Neural cell (in vitro differentiated cells): Measurements from ENCODE around the gene CPOX. TPM values are rescaled to one million over a fixed set of nuclear protein-coding genes. Genes with fewer than 3 reads are reported as not detected.

ENCODE experiments used
- H2AFZ ChIP-seq: fragments of 200-600, 300-800 bp; sonication (generic), shearing (Covaris generic); 2 replicates; pipeline ENCODE4 v1.6.0; 2014; ENCODE audit warnings: low read depth, mild to moderate bottlenecking, antibody characterized with exemption, low read length, moderate library complexity
- H3F3A ChIP-seq: fragments of 200-600 bp; shearing (Covaris generic); 2 replicates; pipeline ENCODE4 v1.6.1; 2016; ENCODE audit warnings: mild to moderate bottlenecking, moderate library complexity, mixed read lengths, antibody characterized with exemption, low read length; ENCODE audit not compliant: insufficient read depth, poor library complexity, severe bottlenecking
- H3K27ac ChIP-seq: fragments of 200-600, 300-800 bp; sonication (generic), shearing (Covaris generic); 2 replicates; pipeline ENCODE4 v1.5.1; 2014; ENCODE audit warnings: mild to moderate bottlenecking, low read length, moderate library complexity
- H3K27me3 ChIP-seq: fragments of 300-800, 200-600 bp; sonication (generic), shearing (Covaris generic); 2 replicates; pipeline ENCODE4 v1.6.0; 2014; ENCODE audit warnings: mild to moderate bottlenecking, low read depth, low read length, moderate library complexity; ENCODE audit not compliant: insufficient read depth
- H3K36me3 ChIP-seq: fragments of 300-800, 200-600 bp; sonication (generic), shearing (Covaris generic); 2 replicates; pipeline ENCODE4 v1.5.1; 2014; ENCODE audit warnings: mild to moderate bottlenecking, antibody characterized with exemption, low read length, moderate library complexity; ENCODE audit not compliant: insufficient read depth
- H3K4me2 ChIP-seq: fragments of 300-800, 200-600 bp; sonication (generic), shearing (Covaris generic); 2 replicates; pipeline ENCODE4 v1.6.0; 2014; ENCODE audit warnings: mild to moderate bottlenecking, low read length
- H3K4me3 ChIP-seq: fragments of 300-800, 200-600 bp; sonication (generic), shearing (Covaris generic); 2 replicates; pipeline ENCODE4 v1.5.1; 2014; ENCODE audit warnings: mild to moderate bottlenecking, low read length, moderate library complexity
- H3K79me2 ChIP-seq: fragments of 200-600 bp; shearing (Covaris generic); replicated peaks from 2 replicates; pipeline ENCODE4 v1.6.0; 2014; ENCODE audit warnings: mild to moderate bottlenecking, low read length, moderate library complexity; ENCODE audit not compliant: insufficient read depth
- H3K9ac ChIP-seq: fragments of 300-800, 200-600 bp; sonication (generic), shearing (Covaris generic); 2 replicates; pipeline ENCODE4 v1.6.1; 2016; ENCODE audit warnings: mild to moderate bottlenecking, low read length, mixed read lengths
- H3K9me2 ChIP-seq: fragments of 200-600 bp; shearing (Covaris generic); 2 replicates; pipeline ENCODE4 v1.6.1; 2016; ENCODE audit warnings: mild to moderate bottlenecking, low read length, mixed read lengths; ENCODE audit not compliant: insufficient read depth
- H3K9me3 ChIP-seq: fragments of 200-600, 300-800 bp; sonication (generic), shearing (Covaris generic); 2 replicates; pipeline ENCODE4 v1.6.1; 2016; ENCODE audit warnings: mild to moderate bottlenecking, mixed run types, low read length, moderate library complexity, mixed read lengths
- H4K20me1 ChIP-seq: fragments of 200-600 bp; shearing (Covaris generic); 2 replicates; pipeline ENCODE4 v1.6.1; 2016; ENCODE audit warnings: mild to moderate bottlenecking, mixed run types; ENCODE audit not compliant: insufficient read depth
- EP300 ChIP-seq: fragments of 450-650 bp; conservative IDR thresholded peaks from 2 replicates; pipeline ENCODE4 v1.6.1; 2014; ENCODE audit warnings: antibody characterized with exemption, mild to moderate bottlenecking, moderate library complexity; ENCODE audit not compliant: poor library complexity, severe bottlenecking
- EZH2 ChIP-seq: fragments of 200-600, 300-800 bp; shearing (Covaris generic), sonication (generic); IDR thresholded peaks from 2 replicates; pipeline ENCODE4 v1.6.1; 2014; ENCODE audit warnings: antibody characterized with exemption, low read length, borderline replicate concordance, mild to moderate bottlenecking; ENCODE audit not compliant: insufficient read depth, poor library complexity, severe bottlenecking
- MXI1 ChIP-seq: fragments of 450-650 bp; conservative IDR thresholded peaks from 2 replicates; pipeline ENCODE4 v1.6.1; 2014; ENCODE audit warnings: antibody characterized with exemption, mild to moderate bottlenecking; ENCODE audit not compliant: poor library complexity, severe bottlenecking
- POLR2AphosphoS5 ChIP-seq: IDR thresholded peaks from 2 replicates; pipeline ENCODE4 v1.6.1; 2012
- RAD21 ChIP-seq: fragments of 450-650 bp; conservative IDR thresholded peaks from 2 replicates; pipeline ENCODE4 v1.6.1; 2014; ENCODE audit warnings: antibody characterized with exemption, mild to moderate bottlenecking, moderate library complexity
- SMC3 ChIP-seq: fragments of 450-650 bp; conservative IDR thresholded peaks from 2 replicates; pipeline ENCODE4 v1.6.1; 2014; ENCODE audit warnings: antibody characterized with exemption, mild to moderate bottlenecking, moderate library complexity; ENCODE audit not compliant: poor library complexity
- TAF1 ChIP-seq: IDR thresholded peaks from 2 replicates; pipeline ENCODE4 v1.6.1; 2012; ENCODE audit warnings: low read depth
- polyA plus RNA-seq: library from polyadenylated mRNA; depleted of rRNA; stranded (reverse); fragments of >200 nt; gene quantifications from 2 replicates; pipeline ENCODE4 v1.2.3, GENCODE V29; 2014
- TF ChIP-seq, protein P1 (sequence below): IDR thresholded peaks from 2 replicates; pipeline ENCODE4 v1.6.1; 2012; ENCODE audit warnings: borderline replicate concordance
- TF ChIP-seq, protein P2 (sequence below): fragments of 450-650 bp; IDR thresholded peaks from 2 replicates; pipeline ENCODE4 v1.5.1; 2014; ENCODE audit warnings: antibody characterized with exemption, mild to moderate bottlenecking, moderate library complexity; ENCODE audit not compliant: poor library complexity, severe bottlenecking

The CPOX gene
- polyA plus RNA-seq, 1 donor from 2014 or later: 37.4 TPM

DNA sequence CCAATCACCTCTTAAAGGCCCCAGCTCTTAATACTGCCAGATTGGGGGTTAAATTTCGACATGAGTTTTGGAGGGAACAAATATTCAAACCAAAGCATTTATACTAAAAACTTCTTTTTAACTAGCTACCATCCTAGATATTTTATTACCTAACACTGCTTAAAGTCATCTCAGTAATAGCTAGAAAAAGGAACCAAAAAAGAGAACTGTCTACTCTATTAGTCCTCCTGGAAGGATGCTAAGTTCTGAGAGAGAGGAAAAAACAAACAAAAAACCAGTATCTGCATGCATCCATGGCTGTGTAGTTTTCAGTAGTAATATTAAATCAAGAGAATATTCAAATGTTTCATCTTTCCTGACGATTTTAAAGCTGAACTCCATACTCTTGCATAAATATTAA is 5.8 kb downstream of the CPOX start:
- TF ChIP-seq EZH2: no peak
- TF ChIP-seq, protein P1, sequence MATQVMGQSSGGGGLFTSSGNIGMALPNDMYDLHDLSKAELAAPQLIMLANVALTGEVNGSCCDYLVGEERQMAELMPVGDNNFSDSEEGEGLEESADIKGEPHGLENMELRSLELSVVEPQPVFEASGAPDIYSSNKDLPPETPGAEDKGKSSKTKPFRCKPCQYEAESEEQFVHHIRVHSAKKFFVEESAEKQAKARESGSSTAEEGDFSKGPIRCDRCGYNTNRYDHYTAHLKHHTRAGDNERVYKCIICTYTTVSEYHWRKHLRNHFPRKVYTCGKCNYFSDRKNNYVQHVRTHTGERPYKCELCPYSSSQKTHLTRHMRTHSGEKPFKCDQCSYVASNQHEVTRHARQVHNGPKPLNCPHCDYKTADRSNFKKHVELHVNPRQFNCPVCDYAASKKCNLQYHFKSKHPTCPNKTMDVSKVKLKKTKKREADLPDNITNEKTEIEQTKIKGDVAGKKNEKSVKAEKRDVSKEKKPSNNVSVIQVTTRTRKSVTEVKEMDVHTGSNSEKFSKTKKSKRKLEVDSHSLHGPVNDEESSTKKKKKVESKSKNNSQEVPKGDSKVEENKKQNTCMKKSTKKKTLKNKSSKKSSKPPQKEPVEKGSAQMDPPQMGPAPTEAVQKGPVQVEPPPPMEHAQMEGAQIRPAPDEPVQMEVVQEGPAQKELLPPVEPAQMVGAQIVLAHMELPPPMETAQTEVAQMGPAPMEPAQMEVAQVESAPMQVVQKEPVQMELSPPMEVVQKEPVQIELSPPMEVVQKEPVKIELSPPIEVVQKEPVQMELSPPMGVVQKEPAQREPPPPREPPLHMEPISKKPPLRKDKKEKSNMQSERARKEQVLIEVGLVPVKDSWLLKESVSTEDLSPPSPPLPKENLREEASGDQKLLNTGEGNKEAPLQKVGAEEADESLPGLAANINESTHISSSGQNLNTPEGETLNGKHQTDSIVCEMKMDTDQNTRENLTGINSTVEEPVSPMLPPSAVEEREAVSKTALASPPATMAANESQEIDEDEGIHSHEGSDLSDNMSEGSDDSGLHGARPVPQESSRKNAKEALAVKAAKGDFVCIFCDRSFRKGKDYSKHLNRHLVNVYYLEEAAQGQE: no peak
- TF ChIP-seq POLR2AphosphoS5: no peak
- no peak for TF ChIP-seq MXI1
- no peak for TF ChIP-seq EP300
- no peak for TF ChIP-seq RAD21
- TF ChIP-seq TAF1: no peak
- no peak for TF ChIP-seq SMC3
- TF ChIP-seq, protein P2, sequence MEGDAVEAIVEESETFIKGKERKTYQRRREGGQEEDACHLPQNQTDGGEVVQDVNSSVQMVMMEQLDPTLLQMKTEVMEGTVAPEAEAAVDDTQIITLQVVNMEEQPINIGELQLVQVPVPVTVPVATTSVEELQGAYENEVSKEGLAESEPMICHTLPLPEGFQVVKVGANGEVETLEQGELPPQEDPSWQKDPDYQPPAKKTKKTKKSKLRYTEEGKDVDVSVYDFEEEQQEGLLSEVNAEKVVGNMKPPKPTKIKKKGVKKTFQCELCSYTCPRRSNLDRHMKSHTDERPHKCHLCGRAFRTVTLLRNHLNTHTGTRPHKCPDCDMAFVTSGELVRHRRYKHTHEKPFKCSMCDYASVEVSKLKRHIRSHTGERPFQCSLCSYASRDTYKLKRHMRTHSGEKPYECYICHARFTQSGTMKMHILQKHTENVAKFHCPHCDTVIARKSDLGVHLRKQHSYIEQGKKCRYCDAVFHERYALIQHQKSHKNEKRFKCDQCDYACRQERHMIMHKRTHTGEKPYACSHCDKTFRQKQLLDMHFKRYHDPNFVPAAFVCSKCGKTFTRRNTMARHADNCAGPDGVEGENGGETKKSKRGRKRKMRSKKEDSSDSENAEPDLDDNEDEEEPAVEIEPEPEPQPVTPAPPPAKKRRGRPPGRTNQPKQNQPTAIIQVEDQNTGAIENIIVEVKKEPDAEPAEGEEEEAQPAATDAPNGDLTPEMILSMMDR: no peak
- H3K27ac ChIP-seq: no peak overlapping the region
- no peaks in the 10 kb centered on the region for H4K20me1 ChIP-seq
- H3K27me3 ChIP-seq: no peaks in the 10 kb centered on the region
- H3K79me2 ChIP-seq: no peaks in the 10 kb centered on the region
- H3K9ac ChIP-seq: no peak overlapping the region
- no peaks in the 10 kb centered on the region for H3F3A ChIP-seq
- no peaks in the 10 kb centered on the region for H3K36me3 ChIP-seq
- H3K9me2 ChIP-seq: no peaks in the 10 kb centered on the region
- H3K9me3 ChIP-seq: no peaks in the 10 kb centered on the region
- H3K4me2 ChIP-seq: no peak overlapping the region
- no peak overlapping the region for H2AFZ ChIP-seq
- H3K4me3 ChIP-seq: no peak overlapping the region

DNA sequence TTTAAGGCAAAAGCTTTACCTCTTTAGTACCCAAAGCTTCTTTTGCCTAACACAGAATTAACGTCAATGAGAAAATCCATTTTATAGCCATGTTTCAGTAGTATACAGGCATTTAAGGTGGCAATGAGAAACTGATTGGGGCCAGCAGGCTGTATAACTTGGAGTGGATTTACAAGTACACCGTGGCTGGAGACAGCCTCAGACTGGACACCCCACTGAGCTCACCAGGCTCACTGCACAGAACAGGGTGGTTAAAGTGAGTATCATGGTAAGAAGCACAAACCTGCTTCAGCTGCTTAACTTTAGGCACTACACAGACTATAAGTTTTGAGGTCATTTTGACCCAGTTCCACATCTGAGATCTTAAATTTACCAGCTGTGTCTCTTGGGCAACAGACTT is 8.9 kb downstream of the CPOX start:
- no peak overlapping the region for H3K27ac ChIP-seq
- H3K4me3 ChIP-seq: no peak overlapping the region
- H3K79me2 ChIP-seq: no peaks in the 10 kb centered on the region
- H3F3A ChIP-seq: no peaks in the 10 kb centered on the region
- H3K27me3 ChIP-seq: no peaks in the 10 kb centered on the region
- TF ChIP-seq TAF1: no peak
- TF ChIP-seq RAD21: no peak
- no peak for TF ChIP-seq EP300
- TF ChIP-seq EZH2: no peak
- H3K36me3 ChIP-seq: peaks cover 6% of the 10 kb centered on the region
- no peak overlapping the region for H3K4me2 ChIP-seq
- no peaks in the 10 kb centered on the region for H3K9me2 ChIP-seq
- H3K9me3 ChIP-seq: no peaks in the 10 kb centered on the region
- no peaks in the 10 kb centered on the region for H4K20me1 ChIP-seq
- no peak overlapping the region for H3K9ac ChIP-seq
- H2AFZ ChIP-seq: no peak overlapping the region

DNA sequence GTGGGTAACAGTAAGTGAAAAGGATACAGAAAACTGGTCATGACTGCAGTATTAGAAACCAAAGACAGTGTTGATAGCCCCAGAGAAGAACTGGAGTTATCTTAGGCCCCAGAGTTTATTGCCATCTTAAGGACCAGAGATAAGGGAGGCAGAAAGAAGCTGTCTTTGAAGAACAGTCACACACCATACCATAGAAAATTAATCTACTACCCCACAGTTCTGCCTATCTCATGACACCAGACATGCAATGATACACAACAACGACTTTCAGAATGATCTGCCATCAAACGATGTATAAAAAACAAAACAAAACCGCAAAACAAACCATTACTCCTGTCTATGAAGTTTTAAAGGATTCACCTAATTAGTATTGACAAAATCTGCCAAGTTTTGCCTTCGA is 9.6 kb downstream of the CPOX start:
- no peak for TF ChIP-seq POLR2AphosphoS5
- no peak for TF ChIP-seq RAD21
- TF ChIP-seq, protein P1: no peak
- no peak for TF ChIP-seq MXI1
- no peak for TF ChIP-seq SMC3
- TF ChIP-seq TAF1: no peak
- no peak for TF ChIP-seq EP300
- TF ChIP-seq, protein P2: no peak
- TF ChIP-seq EZH2: no peak
- no peak overlapping the region for H3K4me2 ChIP-seq
- peaks cover 10% of the 10 kb centered on the region for H3K36me3 ChIP-seq
- no peak overlapping the region for H3K4me3 ChIP-seq
- H3K27ac ChIP-seq: no peak overlapping the region
- no peaks in the 10 kb centered on the region for H3K9me2 ChIP-seq
- H3F3A ChIP-seq: no peaks in the 10 kb centered on the region
- no peaks in the 10 kb centered on the region for H3K27me3 ChIP-seq
- no peaks in the 10 kb centered on the region for H4K20me1 ChIP-seq
- no peaks in the 10 kb centered on the region for H3K79me2 ChIP-seq
- H3K9me3 ChIP-seq: no peaks in the 10 kb centered on the region
- H2AFZ ChIP-seq: no peak overlapping the region
- H3K9ac ChIP-seq: no peak overlapping the region
